SK-N-SH (cell line): ENCODE measurements around the gene FOXK2. TPM values are rescaled to one million over a fixed set of nuclear protein-coding genes. Genes with fewer than 3 reads are reported as not detected.
"Not testable (repeated sequence)": the region's sequence is repeated elsewhere in the genome, so short reads cannot be mapped to it uniquely, and the experiment has no call there.

Source experiments
- CTCF ChIA-PET: fragments of 300-600, 350-600 bp; formaldehyde crosslinking; extraction: SDS; loops from one replicate; lab custom pipeline; 2021; lab: Yijun Ruan, JAX
- POLR2A ChIA-PET: fragments of 350-600 bp; sonication (Branson Sonifier 250); formaldehyde crosslinking; extraction: SDS; loops from one replicate; lab custom pipeline; 2020; ENCODE audit warnings: antibody characterized with exemption, inconsistent platforms; lab: Yijun Ruan, JAX
- DNase-seq: peaks from one replicate; pipeline ENCODE4 v3.0.0; 2012
- H2AFZ ChIP-seq: fragments of 200-600 bp; sonication (generic); 2 replicates; pipeline ENCODE4 v1.8.1; 2016; ENCODE audit warnings: antibody characterized with exemption, mild to moderate bottlenecking, low read depth
- H3F3A ChIP-seq: fragments of 200-600 bp; sonication (generic); replicated peaks from 2 replicates; pipeline ENCODE3; 2016; ENCODE audit warnings: antibody characterized with exemption, mild to moderate bottlenecking; ENCODE audit not compliant: insufficient read depth
- H3K27ac ChIP-seq, 2 experiments: fragments of 200-500 bp in 1 of 2; fragments of 200-600 bp in 1 of 2; sonication (Bioruptor generic) in 1 of 2; sonication (generic), shearing (Covaris generic) in 1 of 2; 2 replicates each; pipeline versions ENCODE4 v1.5.1 to v1.6.1; 2014 to 2016; ENCODE audit warnings: low read depth in 2 of 2, inconsistent platforms in 1 of 2, low read length in 1 of 2, mild to moderate bottlenecking in 1 of 2, mixed read lengths in 1 of 2
- H3K27me3 ChIP-seq: fragments of 200-600 bp; sonication (generic), shearing (Covaris generic); 2 replicates; pipeline ENCODE4 v1.6.1; 2016; ENCODE audit warnings: mixed run types; ENCODE audit not compliant: insufficient read depth
- H3K36me3 ChIP-seq, 2 experiments: fragments of 200-500 bp in 1 of 2; fragments of 200-600 bp in 1 of 2; sonication (Bioruptor generic) in 1 of 2; sonication (generic) in 1 of 2; replicated peaks in 1 of 2; 2 replicates each; pipeline versions ENCODE3 to v1.5.1; 2014 to 2016; ENCODE audit warnings: low read length in 1 of 2, mild to moderate bottlenecking in 1 of 2; ENCODE audit not compliant: insufficient read depth in 2 of 2, control insufficient read depth in 1 of 2
- H3K4me1 ChIP-seq, 2 experiments: fragments of 200-500 bp in 1 of 2; fragments of 200-600 bp in 1 of 2; sonication (Bioruptor generic) in 1 of 2; sonication (generic), shearing (Covaris generic) in 1 of 2; 2 replicates each; pipeline versions ENCODE4 v1.5.1 to v1.6.1; 2014 to 2016; ENCODE audit warnings: low read depth in 1 of 2, low read length in 1 of 2, mixed run types in 1 of 2; ENCODE audit not compliant: insufficient read depth in 2 of 2, control insufficient read depth in 1 of 2
- H3K4me2 ChIP-seq: fragments of 200-600 bp; sonication (generic), shearing (Covaris generic); 2 replicates; pipeline ENCODE4 v1.6.1; 2017; ENCODE audit warnings: mixed run types
- H3K4me3 ChIP-seq, 2 experiments: fragments of 200-500 bp in 1 of 2; fragments of 200-600 bp in 1 of 2; sonication (Bioruptor generic) in 1 of 2; sonication (generic), shearing (Covaris generic) in 1 of 2; 2 replicates each; pipeline versions ENCODE4 v1.5.1 to v1.8.1; 2014 to 2016; ENCODE audit warnings: low read depth in 2 of 2, inconsistent platforms in 1 of 2, low read length in 1 of 2, mild to moderate bottlenecking in 1 of 2, mixed read lengths in 1 of 2, moderate library complexity in 1 of 2
- H3K79me2 ChIP-seq: fragments of 200-600 bp; sonication (generic); 2 replicates; pipeline ENCODE4 v1.8.1; 2017; ENCODE audit warnings: mild to moderate bottlenecking; ENCODE audit not compliant: insufficient read depth
- H3K9ac ChIP-seq: fragments of 200-600 bp; sonication (generic); 2 replicates; pipeline ENCODE4 v1.6.1; 2017; ENCODE audit warnings: mixed run types
- H3K9me2 ChIP-seq: fragments of 200-600 bp; sonication (generic); 2 replicates; pipeline ENCODE4 v1.6.1; 2017; ENCODE audit warnings: mixed run types
- H3K9me3 ChIP-seq: fragments of 200-600 bp; sonication (generic); 2 replicates; pipeline ENCODE4 v1.6.1; 2017; ENCODE audit warnings: mixed run types, mild to moderate bottlenecking, moderate library complexity
- H4K20me1 ChIP-seq: fragments of 200-600 bp; sonication (generic); 2 replicates; pipeline ENCODE4 v1.6.1; 2017; ENCODE audit warnings: mild to moderate bottlenecking, mixed run types; ENCODE audit not compliant: insufficient read depth
- CHD2 ChIP-seq: fragments of 150-350 bp; IDR thresholded peaks from 2 replicates; pipeline ENCODE4 v1.6.1; 2018; ENCODE audit warnings: low read length; ENCODE audit not compliant: partially characterized antibody
- EZH2phosphoT487 ChIP-seq: fragments of 200-600 bp; sonication (generic); IDR thresholded peaks from 2 replicates; pipeline ENCODE4 v1.6.1; 2017; ENCODE audit warnings: low read depth, mixed run types, mild to moderate bottlenecking, antibody characterized with exemption, moderate library complexity, borderline replicate concordance
- MEF2A ChIP-seq: IDR thresholded peaks from 2 replicates; pipeline ENCODE4 v1.4.0; 2012; ENCODE audit warnings: low read depth, borderline replicate concordance
- RCOR1 ChIP-seq: fragments of 150-350 bp; IDR thresholded peaks from 2 replicates; pipeline ENCODE4 v1.6.1; 2017; ENCODE audit warnings: antibody characterized with exemption, low read length
- RXRA ChIP-seq: IDR thresholded peaks from 2 replicates; pipeline ENCODE4 v1.4.0; 2012; ENCODE audit warnings: low read depth, mild to moderate bottlenecking, borderline replicate concordance
- WGBS: methylation state at CpG from one replicate; pipeline ENCODE4 v1.1.6; 2017; ENCODE audit warnings: low lambda C conversion rate; 5-methylcytosine and 5-hydroxymethylcytosine counted together
- polyA plus RNA-seq, 3 experiments: library from polyadenylated mRNA; depleted of rRNA; stranded (reverse); fragments of >200 nt; gene quantifications; 2 replicates each; pipeline ENCODE4 v1.2.3, GENCODE V29; 2012

Gene FOXK2
- polyA plus RNA-seq, 1 of the 3 experiments (the other 2 are of a cell fraction), result 36.4 TPM

DNA sequence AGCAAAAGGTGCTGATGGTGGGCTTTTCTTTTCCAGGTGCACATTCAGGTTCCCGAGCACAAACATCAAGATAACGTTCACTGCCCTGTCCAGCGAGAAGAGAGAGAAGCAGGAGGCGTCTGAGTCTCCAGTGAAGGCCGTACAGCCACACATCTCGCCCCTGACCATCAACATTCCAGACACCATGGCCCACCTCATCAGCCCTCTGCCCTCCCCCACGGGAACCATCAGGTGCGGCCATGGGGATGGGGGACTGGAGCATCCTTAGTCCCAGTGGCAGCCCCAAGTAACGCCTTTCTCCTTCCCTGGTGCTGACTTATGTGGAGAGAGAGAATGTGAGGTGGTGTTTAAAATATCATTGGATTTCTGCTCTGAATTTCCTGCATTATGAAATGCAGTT is 43.8 kb downstream of the FOXK2 start:
- Histone ChIP-seq H3K27ac (no peak overlapping the region), H3K9me3 (no peaks in the 10 kb centered on the region), H3K9ac (no peak overlapping the region), H3F3A (peaks cover 4% of the 10 kb centered on the region), H3K4me2 (no peak overlapping the region), H3K79me2 (peaks cover 100% of the 10 kb centered on the region), H4K20me1 (peaks cover 76% of the 10 kb centered on the region), H3K27me3 (no peaks in the 10 kb centered on the region), H3K36me3 (peaks cover 19 to 22% of the 10 kb centered on the region in 2 experiments), H2AFZ (no peak overlapping the region), H3K9me2 (no peaks in the 10 kb centered on the region), H3K4me3 (no peak overlapping the region), H3K4me1 (peaks cover 6 to 9% of the 10 kb centered on the region in 2 experiments; a peak in 2 of 4 replicates)
- peak; percentile 24 for DNase-seq
- no peak for TF ChIP-seq RXRA
- TF ChIP-seq MEF2A, result no peak
- POLR2A ChIA-PET, result interaction anchor here (1.8 kb wide), 1 partner anchor 44 kb away, joined by 5 read pairs; the partner anchor contains the start of gene FOXK2
- CTCF ChIA-PET, result interaction anchor here (1.9 to 4.0 kb wide), 2 partner anchors 9 to 12 kb away, joined by 6 to 21 read pairs; no protein-coding TSS in a partner anchor
- WGBS, result 94% methylated on average over 9 of the region's 9 CpGs

DNA sequence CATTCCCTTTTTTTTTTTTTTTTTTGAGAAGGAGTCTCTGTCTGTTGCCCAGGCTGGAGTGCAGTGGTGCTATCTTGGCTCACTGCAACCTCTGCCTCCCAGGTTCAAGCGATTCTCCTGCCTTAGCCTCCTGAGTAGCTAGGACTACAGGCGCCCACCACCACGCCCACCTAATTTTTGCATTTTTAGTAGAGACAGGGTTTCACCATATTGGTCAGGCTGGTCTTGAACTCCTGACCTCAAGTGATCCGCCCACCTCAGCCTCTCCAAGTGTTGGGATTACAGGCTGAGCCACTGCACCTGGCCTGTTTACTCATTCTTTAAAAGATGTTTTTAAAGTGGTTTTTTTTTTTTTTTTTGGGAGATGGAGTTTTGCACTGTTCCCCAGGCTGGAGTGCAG is 44.2 kb downstream of the FOXK2 start:
- H2AFZ ChIP-seq, POLR2A ChIA-PET, H3K9me3 ChIP-seq, H3K4me1 ChIP-seq, H3K4me2 ChIP-seq, H3F3A ChIP-seq, H3K27ac ChIP-seq, H3K9ac ChIP-seq, H3K27me3 ChIP-seq, H3K9me2 ChIP-seq, H3K4me3 ChIP-seq, DNase-seq: not testable (repeated sequence)
- Histone ChIP-seq H3K36me3 (peaks cover 21 to 26% of the 10 kb centered on the region in 2 experiments), H4K20me1 (peaks cover 76% of the 10 kb centered on the region), H3K79me2 (peaks cover 100% of the 10 kb centered on the region)
- CTCF ChIA-PET, result interaction anchor here (1.9 to 4.0 kb wide), 2 partner anchors 10 to 13 kb away, joined by 6 to 21 read pairs; no protein-coding TSS in a partner anchor
- 94% methylated on average over 4 of the region's 4 CpGs for WGBS

DNA sequence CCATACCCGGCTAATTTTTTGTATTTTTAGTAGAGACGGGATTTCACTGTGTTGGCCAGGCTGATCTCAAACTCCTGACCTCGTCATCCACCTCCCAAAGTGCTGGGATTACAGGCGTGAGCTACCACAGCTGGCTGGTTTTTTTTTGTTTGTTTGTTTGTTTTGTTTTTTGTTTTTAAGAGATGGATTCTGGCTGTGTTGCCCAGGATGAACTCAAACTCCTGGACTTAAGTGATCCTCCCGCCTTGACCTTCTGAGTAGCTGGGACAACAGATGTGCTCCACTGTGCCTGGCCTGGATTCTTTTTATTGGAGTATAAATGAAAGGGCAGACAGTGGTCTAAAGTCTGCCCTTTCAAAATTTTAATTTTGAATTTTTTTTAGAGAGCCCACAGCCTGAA is 44.7 kb downstream of the FOXK2 start:
- no peaks in the 10 kb centered on the region for H3K9me3 ChIP-seq
- peaks cover 4% of the 10 kb centered on the region for H3F3A ChIP-seq
- TF ChIP-seq EZH2phosphoT487 (no peak), RCOR1 (no peak), CHD2 (no peak)
- H3K36me3 ChIP-seq, result peaks cover 26 to 31% of the 10 kb centered on the region in 2 experiments
- H3K4me2 ChIP-seq, result no peak overlapping the region
- POLR2A ChIA-PET, result no interaction called here
- H3K79me2 ChIP-seq, result peaks cover 100% of the 10 kb centered on the region
- WGBS, result 90% methylated on average over 5 of the region's 5 CpGs
- H4K20me1 ChIP-seq, result peaks cover 74% of the 10 kb centered on the region
- H3K9ac ChIP-seq, result no peak overlapping the region
- no peaks in the 10 kb centered on the region for H3K9me2 ChIP-seq
- no peak for DNase-seq
- H3K27me3 ChIP-seq, result no peaks in the 10 kb centered on the region
- peaks cover 3 to 9% of the 10 kb centered on the region in 2 experiments; a peak in 2 of 4 replicates for H3K4me1 ChIP-seq
- H3K4me3 ChIP-seq, result no peak overlapping the region
- H2AFZ ChIP-seq, result no peak overlapping the region
- CTCF ChIA-PET, result interaction anchor here (4.0 kb wide), 1 partner anchor 10 kb away, joined by 21 read pairs; no protein-coding TSS in a partner anchor
- H3K27ac ChIP-seq, result no peak overlapping the region
